GM19025 (cell line): Measurements from ENCODE around the gene CYP2S1.
"Not testable (repeated sequence)": the region's sequence is repeated elsewhere in the genome, so short reads cannot be mapped to it uniquely, and the experiment has no call there.

Experiments
- ATAC-seq: cut with Tn5 transposase; IDR thresholded peaks from one replicate; pipeline ENCODE4 v1.9.1; 2021; ENCODE audit warnings: mild to moderate bottlenecking, low read depth, moderate library complexity; ENCODE audit not compliant: unreplicated experiment

The CYP2S1 gene

GRCh38 chr19:41224632-41225031 lies 31.6 kb downstream of the CYP2S1 start:
- no peak for ATAC-seq

DNA sequence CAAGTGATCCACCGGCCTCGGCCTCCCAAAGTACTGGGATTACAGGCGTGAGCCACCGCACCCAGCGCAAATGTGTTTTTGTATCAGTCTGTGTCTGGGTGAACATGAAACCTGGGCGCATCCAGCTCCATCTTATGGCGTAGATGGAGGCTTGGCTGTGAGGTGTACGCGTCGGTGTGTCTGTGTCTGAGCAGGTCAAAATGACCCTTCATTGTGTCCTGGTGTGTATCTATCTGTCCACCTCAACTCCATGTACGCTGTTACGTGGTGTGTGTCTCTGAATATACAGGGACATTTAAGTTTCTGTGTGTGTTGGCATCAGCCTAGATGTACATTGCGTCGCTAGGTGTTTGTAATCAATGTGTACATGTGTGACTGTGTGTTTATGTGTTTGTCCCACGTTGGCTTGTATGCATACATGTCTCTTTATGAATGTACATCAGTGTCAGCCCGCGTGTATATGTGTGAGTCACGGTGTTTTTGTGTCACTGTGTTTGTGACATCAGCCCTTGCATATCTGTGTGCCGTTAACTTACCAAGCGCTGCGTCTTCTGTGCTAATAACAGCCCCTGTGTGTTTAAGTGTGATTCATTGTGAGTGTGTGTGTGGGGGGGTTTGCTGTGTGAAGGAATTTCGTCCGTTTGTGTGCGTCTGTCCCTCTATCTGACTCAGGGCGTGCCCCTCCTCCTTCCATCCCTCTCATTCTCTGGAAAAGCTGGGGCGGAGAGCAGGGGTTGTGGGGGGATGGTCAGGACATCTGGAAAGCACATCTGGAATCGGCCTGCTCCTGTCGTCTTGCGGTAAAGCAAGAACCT lies 32.4 kb downstream of the CYP2S1 start:
- ATAC-seq = no peak

GRCh38 chr19:41226053-41226873 lies 33.2 kb downstream of the CYP2S1 start:
- no peak for ATAC-seq

DNA sequence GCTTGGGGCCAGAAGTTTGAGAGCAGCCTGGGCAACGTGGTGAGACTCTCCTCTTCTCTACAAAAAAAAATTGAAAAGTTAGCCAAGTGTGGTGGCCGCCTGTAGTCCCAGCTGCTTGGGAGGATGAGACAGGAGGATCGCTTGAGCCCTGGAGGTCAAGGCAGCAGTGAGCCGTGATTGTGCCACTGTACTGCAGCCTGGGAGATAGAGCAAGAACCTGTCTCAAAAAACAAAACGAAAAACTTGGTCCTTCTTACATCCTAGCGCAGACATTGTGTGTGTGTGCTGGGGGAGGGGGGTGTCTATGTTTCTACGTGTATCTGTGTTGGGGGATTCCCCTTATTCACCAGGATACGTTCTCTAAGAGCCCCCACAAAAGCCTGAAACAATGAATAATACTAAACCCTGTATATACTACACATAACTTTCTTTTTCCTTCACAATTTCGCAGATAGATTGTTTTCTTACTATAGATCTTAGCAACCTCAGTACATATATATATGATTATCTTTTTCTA lies 33.9 kb downstream of the CYP2S1 start:
- no peak for ATAC-seq

DNA sequence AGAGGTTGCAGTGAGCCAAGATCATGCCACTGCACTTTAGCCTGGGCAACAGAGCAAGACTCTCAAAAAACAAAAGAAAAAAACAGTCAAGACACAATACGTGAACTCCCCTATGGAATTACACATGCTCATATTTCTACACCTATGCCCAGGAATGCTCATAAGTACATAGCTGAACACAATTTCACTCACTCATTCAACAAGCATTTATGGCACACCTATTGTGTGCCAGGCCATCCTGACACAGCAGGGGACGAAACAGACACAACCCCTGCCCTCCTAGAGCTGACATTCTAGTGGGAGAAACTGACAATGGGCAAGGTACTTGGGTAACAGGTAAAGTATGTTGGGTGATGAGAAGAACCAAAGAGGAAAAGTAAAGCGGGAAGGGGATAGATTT lies 35.5 kb downstream of the CYP2S1 start:
- ATAC-seq = no peak

- ATAC-seq = not testable (repeated sequence)
These were observed 36.3 kb downstream of the CYP2S1 start for GRCh38 chr19:41229338-41229737.

DNA sequence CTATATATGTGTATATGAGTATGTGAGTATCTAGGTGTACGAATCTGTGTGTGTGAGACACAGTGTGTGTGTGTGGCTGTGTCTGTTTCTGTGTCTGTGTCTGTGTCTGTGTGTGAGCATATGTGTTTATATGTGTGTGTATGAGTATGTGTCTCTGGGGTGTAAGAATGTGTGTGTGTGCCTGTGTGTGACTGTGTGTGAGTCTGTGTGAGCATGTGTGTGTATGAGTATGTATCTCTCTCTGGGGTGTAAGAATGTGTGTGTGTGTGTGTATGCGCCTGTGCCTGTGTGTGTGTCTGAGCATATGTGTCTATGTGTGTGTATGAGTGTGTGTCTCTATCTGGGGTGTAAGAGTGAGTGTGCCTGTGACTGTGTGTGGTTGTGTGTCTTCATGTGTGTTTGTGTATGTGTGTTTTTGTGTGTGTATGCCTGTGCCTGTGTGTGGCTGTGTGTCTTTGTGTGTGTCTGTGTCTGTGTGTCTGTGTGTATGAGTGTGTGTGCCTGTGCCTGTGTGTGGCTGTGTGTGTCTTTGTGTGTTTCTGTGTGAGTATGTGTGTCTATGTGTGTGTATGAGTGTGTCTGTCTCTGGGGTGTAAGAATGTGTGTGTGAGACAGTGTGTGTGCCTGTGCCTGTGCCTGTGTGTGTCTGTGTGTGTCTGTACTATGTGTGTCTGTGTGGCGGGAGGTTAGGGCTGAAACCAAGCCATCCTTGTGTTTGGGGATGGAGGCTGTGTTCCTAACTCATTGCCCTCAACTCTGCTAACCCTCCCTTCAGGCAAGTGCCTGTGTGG lies 37.2 kb downstream of the CYP2S1 start:
- no peak for ATAC-seq

- ATAC-seq = no peak
These were observed 39.7 kb downstream of the CYP2S1 start for GRCh38 chr19:41232686-41233085.

GRCh38 chr19:41233748-41234240 lies 40.8 kb downstream of the CYP2S1 start:
- no peak for ATAC-seq

DNA sequence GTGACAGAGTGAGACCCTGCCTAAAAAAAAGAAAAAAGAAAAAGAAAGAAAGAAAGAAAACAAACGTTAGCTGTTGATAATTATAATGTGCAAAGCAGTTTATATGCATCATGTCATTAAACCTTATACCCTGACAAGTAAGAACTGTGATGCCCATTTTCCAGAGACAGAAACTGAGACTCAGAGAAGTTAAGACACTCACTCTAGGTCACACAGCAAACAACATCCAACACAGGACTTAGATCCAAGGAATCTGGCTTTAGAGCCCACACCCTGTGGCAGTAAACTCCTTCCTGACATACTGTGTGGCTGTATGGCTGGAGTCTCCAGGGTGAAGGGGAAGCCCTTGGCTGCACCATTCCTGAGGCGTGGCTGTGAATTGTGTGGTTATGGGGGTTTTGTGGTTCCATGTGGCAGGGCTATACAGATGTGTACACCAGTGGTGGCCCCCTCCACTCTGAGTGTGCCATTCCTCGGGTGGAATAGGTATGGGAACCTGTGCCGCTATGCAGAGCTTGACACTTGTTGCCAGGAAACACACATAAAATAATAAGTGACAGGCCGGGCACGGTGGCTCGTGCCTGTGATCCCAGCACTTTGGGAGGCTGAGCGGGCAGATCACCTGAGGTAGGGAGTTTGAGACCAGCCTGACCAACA lies 41.6 kb downstream of the CYP2S1 start:
- no peak for ATAC-seq

DNA sequence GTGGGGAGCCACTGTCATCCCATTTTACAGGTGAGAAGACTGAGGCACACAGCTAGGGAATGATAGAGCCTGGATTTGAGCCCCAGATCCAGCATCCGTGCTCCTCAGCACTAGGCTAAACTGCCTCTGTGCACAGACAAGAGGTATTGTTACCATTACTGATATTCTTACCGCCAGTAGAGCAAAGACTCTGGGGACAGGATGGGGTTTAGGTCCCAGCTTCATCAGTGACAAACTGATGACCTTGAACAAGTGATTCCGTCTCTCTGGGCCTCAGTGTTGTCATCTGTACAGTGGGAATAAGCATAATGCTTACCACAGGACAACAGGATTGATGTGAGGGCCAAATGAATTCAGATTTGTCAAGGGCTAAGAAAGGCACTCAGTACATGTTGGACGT lies 42.5 kb downstream of the CYP2S1 start:
- no peak for ATAC-seq

DNA sequence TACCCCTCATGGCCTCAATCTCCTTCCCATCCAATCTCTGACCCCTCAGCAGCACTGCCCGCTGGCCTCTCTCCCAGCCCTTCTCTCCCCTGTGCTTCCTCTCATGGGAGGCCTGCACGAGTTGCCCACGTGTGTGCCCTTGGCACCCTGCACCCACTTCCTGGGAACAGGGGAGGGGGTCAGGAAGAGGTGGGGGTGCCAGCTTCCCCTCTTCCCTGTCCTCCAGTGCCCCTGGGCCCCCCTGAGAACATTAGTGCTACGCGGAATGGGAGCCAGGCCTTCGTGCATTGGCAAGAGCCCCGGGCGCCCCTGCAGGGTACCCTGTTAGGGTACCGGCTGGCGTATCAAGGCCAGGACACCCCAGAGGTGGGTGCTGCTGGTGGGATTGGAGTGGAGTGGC lies 45.2 kb downstream of the CYP2S1 start:
- ATAC-seq = no peak

- no peak for ATAC-seq
These were observed 46.3 kb downstream of the CYP2S1 start for GRCh38 chr19:41239363-41239762.

GRCh38 chr19:41239961-41240574 lies 47.0 kb downstream of the CYP2S1 start:
- no peak for ATAC-seq

DNA sequence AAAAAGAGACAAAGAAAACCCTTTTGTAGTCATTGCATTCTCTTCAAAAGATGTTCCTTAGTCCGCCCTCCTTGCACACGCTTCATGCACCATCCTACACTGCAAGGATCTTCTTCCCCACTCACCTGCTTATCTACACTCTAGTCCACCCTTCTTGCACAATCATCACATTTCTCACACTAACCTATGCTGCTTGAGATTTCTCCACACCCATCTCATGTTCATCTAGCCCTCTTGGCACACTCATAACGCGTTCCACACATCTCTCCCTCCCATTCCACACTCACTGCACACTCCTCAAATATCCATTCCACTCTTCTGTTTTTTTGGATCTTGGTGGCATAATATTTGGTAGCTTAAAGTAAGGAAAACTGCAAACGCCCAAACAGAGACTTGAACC lies 48.8 kb downstream of the CYP2S1 start:
- ATAC-seq = no peak

DNA sequence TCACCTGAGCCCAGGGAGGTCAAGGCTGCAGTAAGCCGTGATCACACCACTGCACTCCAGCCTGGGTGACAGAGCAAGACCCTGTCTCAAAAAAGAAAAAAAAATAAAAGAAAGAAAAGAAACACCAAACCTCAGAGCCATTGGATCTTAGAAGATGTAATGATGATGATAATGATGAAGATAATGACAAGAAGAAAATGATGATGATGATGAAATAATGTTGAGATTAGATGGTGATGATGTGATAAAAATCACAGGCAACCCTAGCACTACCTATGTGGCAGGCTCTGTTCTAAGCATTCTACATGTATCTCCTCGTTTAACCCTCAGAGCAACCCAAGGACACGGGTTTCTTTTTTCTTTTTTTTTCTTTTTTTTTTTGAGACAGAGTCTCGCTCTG lies 51.1 kb downstream of the CYP2S1 start:
- no peak for ATAC-seq

GRCh38 chr19:41245843-41246242 lies 52.8 kb downstream of the CYP2S1 start:
- ATAC-seq = no peak

DNA sequence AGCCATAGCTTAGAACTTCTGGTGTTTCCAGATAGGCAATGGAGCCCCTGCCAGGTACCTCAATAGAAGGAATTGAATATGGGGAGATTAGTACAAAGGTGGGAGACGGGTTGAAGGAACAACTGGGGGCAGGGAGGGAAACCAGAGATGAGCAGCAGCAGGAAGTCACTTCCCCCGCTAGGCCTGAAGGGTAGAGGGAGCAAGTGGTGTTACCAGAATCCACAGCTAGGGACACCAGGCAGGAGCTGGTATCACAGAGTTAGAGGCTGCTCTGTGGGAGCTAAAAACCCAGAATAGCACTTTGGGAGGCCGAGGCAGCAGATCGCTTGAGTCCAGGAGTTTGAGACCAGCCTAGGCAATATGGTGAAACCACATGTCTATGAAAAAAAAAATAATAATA lies 55.9 kb downstream of the CYP2S1 start:
- ATAC-seq = no peak

- no peak for ATAC-seq
These were observed 56.8 kb downstream of the CYP2S1 start for GRCh38 chr19:41249707-41250423.
